ENCODE measurements around the gene SLC24A3.

SLC24A3 gene

DNA sequence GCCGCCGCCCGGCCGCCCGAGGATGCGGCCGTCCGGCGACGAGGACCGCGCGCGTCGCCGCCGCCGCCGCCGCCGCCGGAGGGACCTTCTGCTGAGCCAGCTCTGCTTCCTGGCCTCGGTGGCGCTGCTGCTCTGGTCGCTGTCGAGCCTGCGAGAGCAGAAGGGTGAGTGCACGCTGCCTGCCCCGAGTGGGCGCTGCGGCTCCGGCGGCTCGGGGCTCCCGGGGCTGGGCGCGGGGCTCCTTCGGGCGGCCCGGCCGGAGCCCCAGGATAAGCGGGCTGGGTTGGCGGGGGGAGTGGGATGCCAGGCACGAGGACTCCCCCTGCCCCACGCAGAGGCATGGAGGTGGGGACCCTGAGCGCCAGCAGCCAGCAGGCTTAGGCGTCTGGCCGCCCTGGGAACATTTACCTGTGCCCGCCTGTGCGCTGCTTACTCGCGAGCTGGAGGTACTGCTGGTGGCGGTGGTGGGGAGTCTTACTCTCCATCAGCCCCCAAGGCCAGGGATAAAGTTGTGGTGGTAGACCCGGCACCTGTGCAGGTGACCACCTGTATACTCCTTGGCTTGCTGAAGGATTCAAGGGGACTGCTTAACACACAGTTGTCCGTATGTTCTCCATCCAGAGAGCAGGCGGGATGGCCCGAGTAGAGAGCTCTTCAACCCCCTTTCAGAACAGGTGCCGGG lies 520 bp downstream of the SLC24A3 start:
- in situ Hi-C loops (cut with HindIII; ENCODE audit: low sequenced_read_pairs), result no loop called here
- no peak overlapping the region for H3K4me3 ChIP-seq (ENCODE audit: low read depth, low read length)
- no peak for DNase-seq (ENCODE audit: low read depth)
- TF ChIP-seq CTCF (IDR thresholded peaks at IDR 0.05; ENCODE audit: low read depth, low read length, missing control alignments), result no peak

DNA sequence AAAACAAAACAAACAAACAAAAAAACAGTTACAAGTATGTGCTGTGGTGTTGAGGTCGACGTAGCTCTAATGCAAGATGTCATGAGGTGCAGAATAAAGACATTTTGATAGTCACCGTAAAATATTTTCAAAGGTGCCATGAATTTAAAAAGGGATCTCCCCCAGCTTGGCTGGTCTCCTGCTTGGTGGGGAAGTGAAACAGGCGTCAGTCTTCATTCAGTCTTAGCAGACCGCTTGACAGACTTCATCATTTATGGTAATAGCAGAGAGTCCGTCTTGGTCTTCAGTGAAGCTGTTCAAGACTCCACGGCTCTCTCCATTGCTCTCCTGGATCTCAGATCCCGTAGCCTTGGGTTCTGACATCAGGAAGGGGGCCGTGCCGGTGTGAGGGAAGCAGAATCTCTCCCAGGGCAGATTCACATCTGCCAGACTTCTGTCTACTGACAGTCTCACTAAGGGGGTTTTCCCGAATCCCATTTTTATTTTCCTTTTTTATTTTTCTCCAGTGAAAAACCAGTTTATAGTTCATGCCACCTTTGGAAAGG lies 1.6 kb downstream of the SLC24A3 start:
- in situ Hi-C loops (cut with HindIII; ENCODE audit: low sequenced_read_pairs), result no loop called here
- DNase-seq (ENCODE audit: low read depth), result no peak
- no peak overlapping the region for H3K4me3 ChIP-seq (ENCODE audit: low read depth, low read length)
- no peak for TF ChIP-seq CTCF (IDR thresholded peaks at IDR 0.05; ENCODE audit: low read depth, low read length, missing control alignments)

DNA sequence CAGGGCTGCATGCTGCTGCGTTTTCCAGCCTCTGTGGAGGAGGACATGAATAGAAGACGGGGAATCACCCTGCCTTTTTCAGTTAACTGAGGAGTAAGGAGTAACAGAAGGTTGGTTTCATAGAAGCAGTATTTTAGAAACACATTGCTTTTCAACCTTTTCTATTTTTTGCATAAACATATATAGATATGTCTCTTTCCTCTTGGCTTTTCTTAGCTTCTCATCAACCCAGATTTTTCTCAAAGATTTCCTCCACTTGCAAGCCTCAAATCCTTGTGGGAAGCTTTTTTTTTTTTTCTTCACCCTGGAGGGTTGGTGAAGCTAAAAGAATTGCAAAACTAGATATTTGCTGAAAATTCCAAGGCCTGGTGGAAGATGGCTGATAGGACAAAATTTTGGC lies 6.0 kb downstream of the SLC24A3 start:
- in situ Hi-C loops (cut with HindIII; ENCODE audit: low sequenced_read_pairs), result no loop called here
- no peak for TF ChIP-seq CTCF (IDR thresholded peaks at IDR 0.05; ENCODE audit: low read depth, low read length, missing control alignments)

GRCh38 chr20:19222520-19223040 lies 10.1 kb downstream of the SLC24A3 start:
- in situ Hi-C loops (cut with HindIII; ENCODE audit: low sequenced_read_pairs), result no loop called here
- no peak for DNase-seq (ENCODE audit: low read depth)
- TF ChIP-seq CTCF (IDR thresholded peaks at IDR 0.05; ENCODE audit: low read depth, low read length, missing control alignments), result no peak
- no peak overlapping the region for H3K4me3 ChIP-seq (ENCODE audit: low read depth, low read length)

More for the DNA sequence above, 6.0 kb downstream of the SLC24A3 start:
- no peak for DNase-seq (ENCODE audit: low read depth)
- H3K4me3 ChIP-seq (ENCODE audit: low read depth, low read length), result no peak overlapping the region

- no peak overlapping the region for H3K4me3 ChIP-seq (ENCODE audit: low read depth, low read length)
- no peak for TF ChIP-seq CTCF (IDR thresholded peaks at IDR 0.05; ENCODE audit: low read depth, low read length, missing control alignments)
- in situ Hi-C loops (cut with HindIII; ENCODE audit: low sequenced_read_pairs), result no loop called here
- DNase-seq (ENCODE audit: low read depth), result no peak
These were observed 11.2 kb downstream of the SLC24A3 start for GRCh38 chr20:19223640-19224039.

DNA sequence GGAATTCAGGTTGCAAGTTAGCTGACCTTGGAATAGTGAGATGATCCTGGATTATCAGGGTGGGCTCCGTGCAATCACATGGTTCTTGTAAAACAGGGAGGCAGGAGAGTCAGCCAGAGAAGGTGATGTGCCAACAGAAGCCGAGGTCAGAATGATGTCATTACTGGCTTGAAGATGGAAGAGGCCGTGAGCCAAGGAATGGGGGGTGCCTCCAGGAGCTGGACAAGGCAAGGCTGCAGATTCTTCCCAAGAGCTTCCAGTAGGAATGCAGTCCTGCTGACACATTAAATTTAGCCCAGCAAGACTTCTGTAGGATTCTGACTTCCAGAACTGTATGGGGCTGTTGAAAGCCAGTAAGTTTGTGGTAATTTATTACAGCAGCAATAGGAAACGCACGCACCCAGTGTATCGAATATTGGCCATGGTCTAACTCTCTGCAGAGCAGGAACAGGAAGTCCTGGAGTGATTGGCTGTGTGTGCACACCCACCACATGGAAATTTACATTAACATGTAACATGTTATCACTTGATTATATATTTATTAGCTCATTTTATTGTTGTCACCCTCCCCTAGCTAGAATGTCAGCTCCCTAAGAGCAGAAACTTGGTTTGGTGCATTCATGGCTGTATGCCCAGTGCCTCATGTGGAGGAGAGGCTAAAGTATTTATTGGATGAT lies 19.1 kb downstream of the SLC24A3 start:
- TF ChIP-seq CTCF (IDR thresholded peaks at IDR 0.05; ENCODE audit: low read depth, low read length, missing control alignments), result no peak
- in situ Hi-C loops (cut with HindIII; ENCODE audit: low sequenced_read_pairs), result no loop called here
- no peak for DNase-seq (ENCODE audit: low read depth)
- H3K4me3 ChIP-seq (ENCODE audit: low read depth, low read length), result no peak overlapping the region
